K562 (cell line): ENCODE results near the gene SH3RF1. TPM values are rescaled to one million over a fixed set of nuclear protein-coding genes. Genes with fewer than 3 reads are reported as not detected.

Experiments
- ATAC-seq: fragments of 200-7000 bp; cut with Tn5 transposase; 3 replicates; pipeline ENCODE4 v1.9.1; 2020; ENCODE audit warnings: moderate library complexity
- BruUV-seq: library from RNA; stranded (reverse); fragments of 400-500 nt; replicated peaks from 2 replicates; lab custom pipeline; 2021; lab: Mats Ljungman, UMichigan
- CTCF ChIA-PET: fragments of 300-600 bp; formaldehyde crosslinking; extraction: SDS; loops from one replicate; lab custom pipeline; 2021; ENCODE audit warnings: low intra/inter-chr PET ratio; lab: Yijun Ruan, JAX
- POLR2A ChIA-PET: fragments of 300-600, 350-650 bp; sonication (Branson Sonifier 250); formaldehyde crosslinking; extraction: SDS; loops from one replicate; lab custom pipeline; 2021; ENCODE audit warnings: antibody characterized with exemption, inconsistent platforms; lab: Yijun Ruan, JAX
- DNase-seq, 4 experiments: peaks; one replicate each; pipeline versions ENCODE4 v3.0.0 to v3.0.0-alpha.2; 2011 to 2018; ENCODE audit warnings: low spot score in 3 of 4, mixed read lengths in 3 of 4; ENCODE audit errors: extremely low read depth in 1 of 4
- FAIRE-seq: peaks from 2 replicates; lab custom pipeline; 2011; peaks lifted over from hg19 to GRCh38; lab: Jason Lieb, UNC
- H2AFZ ChIP-seq: 2 replicates; pipeline ENCODE4 v1.6.0; 2011; ENCODE audit warnings: low read depth, low read length, control low read depth, inconsistent platforms
- H3K27ac ChIP-seq: fragments of 200-600 bp; 3 replicates; pipeline ENCODE4 v1.8.0; 2011; ENCODE audit warnings: low read depth, mild to moderate bottlenecking, control low read depth, inconsistent platforms, low read length, moderate library complexity, mixed read lengths; ENCODE audit errors: extremely low read depth
- H3K27me3 ChIP-seq, 2 experiments: fragments of 300-600 bp in 1 of 2; 2 replicates in 1 of 2; 3 replicates in 1 of 2; pipeline versions ENCODE4 v1.6.0 to v1.8.0; 2011; ENCODE audit warnings: inconsistent platforms in 2 of 2, low read length in 2 of 2, mild to moderate bottlenecking in 1 of 2, mixed read lengths in 1 of 2, moderate library complexity in 1 of 2; ENCODE audit not compliant: control insufficient read depth in 2 of 2, insufficient read depth in 2 of 2
- H3K36me3 ChIP-seq: fragments of 300-600 bp; 3 replicates; pipeline ENCODE4 v1.8.0; 2011; ENCODE audit warnings: mild to moderate bottlenecking, low read length, inconsistent platforms; ENCODE audit not compliant: control insufficient read depth, insufficient read depth
- H3K4me1 ChIP-seq, 2 experiments: fragments of 200-600 bp in 1 of 2; replicated peaks in 1 of 2; 2 replicates in 1 of 2; 3 replicates in 1 of 2; pipeline versions ENCODE4 v1.5.1 to v1.8.0; 2011; ENCODE audit warnings: inconsistent platforms in 2 of 2, low read length in 2 of 2, mild to moderate bottlenecking in 1 of 2, mixed read lengths in 1 of 2, moderate library complexity in 1 of 2; ENCODE audit not compliant: control insufficient read depth in 2 of 2, insufficient read depth in 2 of 2
- H3K4me2 ChIP-seq: 2 replicates; pipeline ENCODE4 v1.6.1; 2011; ENCODE audit warnings: low read length, control low read depth, inconsistent platforms, mixed read lengths; ENCODE audit not compliant: insufficient read depth
- H3K4me3 ChIP-seq: fragments of 200-600 bp; sonication (generic), shearing (Covaris generic); 2 replicates; pipeline ENCODE4 v1.5.1; 2016; ENCODE audit warnings: control low read depth, inconsistent platforms
- H3K79me2 ChIP-seq: fragments of 200-600 bp; 3 replicates; pipeline ENCODE4 v1.8.0; 2011; ENCODE audit warnings: low read length, inconsistent platforms; ENCODE audit not compliant: control insufficient read depth, insufficient read depth
- H3K9ac ChIP-seq, 2 experiments: 2 replicates each; pipeline versions ENCODE4 v1.6.0 to v1.6.1; 2011; ENCODE audit warnings: low read depth in 2 of 2, low read length in 2 of 2, control low read depth in 1 of 2, inconsistent platforms in 1 of 2, mild to moderate bottlenecking in 1 of 2, mixed read lengths in 1 of 2; ENCODE audit not compliant: insufficient read depth in 1 of 2
- H3K9me1 ChIP-seq: one replicate; pipeline ENCODE4 v1.6.0; 2011; ENCODE audit warnings: inconsistent platforms, mild to moderate bottlenecking, low read length, moderate library complexity; ENCODE audit not compliant: control insufficient read depth, insufficient read depth
- H3K9me3 ChIP-seq: replicated peaks from 2 replicates; pipeline ENCODE4 v1.5.1; 2011; ENCODE audit warnings: low read depth, low read length, inconsistent platforms; ENCODE audit not compliant: control insufficient read depth, insufficient read depth
- H4K20me1 ChIP-seq: replicated peaks from 2 replicates; pipeline ENCODE4 v1.6.1; 2011; ENCODE audit warnings: low read length, inconsistent platforms, mixed read lengths; ENCODE audit not compliant: control insufficient read depth, insufficient read depth
- ADNP ChIP-seq: fragments of 200-800 bp; sonication (Bioruptor generic); IDR thresholded peaks from 2 replicates; pipeline ENCODE4 v1.6.1; 2016; ENCODE audit warnings: missing genetic modification characterization, missing compliant biosample characterization
- BRCA1 ChIP-seq, 2 experiments: fragments of 450-650 bp in 1 of 2; sonication (generic) in 1 of 2; formaldehyde crosslinking in 1 of 2; IDR thresholded peaks; 2 replicates each; pipeline versions ENCODE4 v1.5.0 to v1.6.1; 2017 to 2020; ENCODE audit warnings: mild to moderate bottlenecking in 1 of 2, missing genetic modification reagents in 1 of 2
- CBX3 ChIP-seq, 2 experiments: IDR thresholded peaks; 1 replicate in 1 of 2; 2 replicates in 1 of 2; pipeline ENCODE4 v1.6.1; 2012; ENCODE audit warnings: inconsistent platforms in 2 of 2, low read length in 2 of 2, borderline replicate concordance in 1 of 2, control low read depth in 1 of 2
- EGR1 ChIP-seq: fragments of 450-650 bp; conservative IDR thresholded peaks from 2 replicates; pipeline ENCODE4 v1.6.1; 2017; ENCODE audit warnings: mild to moderate bottlenecking
- ETV6 ChIP-seq, 3 experiments: fragments of 150-350 bp in 1 of 3; sonication (generic) in 1 of 3; formaldehyde crosslinking in 1 of 3; IDR thresholded peaks; 2 replicates each; pipeline versions ENCODE4 v1.6.1 to v1.8.0; 2014 to 2022; ENCODE audit warnings: borderline replicate concordance in 2 of 3, low read depth in 2 of 3, antibody characterized with exemption in 1 of 3, low read length in 1 of 3, mild to moderate bottlenecking in 1 of 3, missing genetic modification reagents in 1 of 3
- L3MBTL2 ChIP-seq: fragments of 450-650 bp; IDR thresholded peaks from 2 replicates; pipeline ENCODE4 v1.6.1; 2016; ENCODE audit warnings: mild to moderate bottlenecking, moderate library complexity
- MAFK ChIP-seq: IDR thresholded peaks from 2 replicates; pipeline ENCODE4 v1.6.1; 2011; ENCODE audit warnings: low read length, improper control_type of control experiment
- MCM2 ChIP-seq: fragments of 450-650 bp; IDR thresholded peaks from 2 replicates; pipeline ENCODE4 v1.6.1; 2017; ENCODE audit warnings: low read depth, mild to moderate bottlenecking
- MEF2D ChIP-seq: conservative IDR thresholded peaks from 2 replicates; pipeline ENCODE4 v1.6.1; 2016; ENCODE audit warnings: low read depth, missing genetic modification characterization, missing compliant biosample characterization
- PCBP1 ChIP-seq: fragments of 200-400 bp; formaldehyde crosslinking; IDR thresholded peaks from 2 replicates; pipeline ENCODE4 v1.6.1; 2018; ENCODE audit warnings: mild to moderate bottlenecking, low read depth, low read length; ENCODE audit not compliant: poor library complexity, severe bottlenecking
- PRMT5 ChIP-seq: sonication (generic); formaldehyde crosslinking; IDR thresholded peaks from 2 replicates; pipeline ENCODE4 v1.5.0; 2020; ENCODE audit warnings: missing genetic modification reagents
- SAFB2 ChIP-seq: fragments of 200-400 bp; formaldehyde crosslinking; IDR thresholded peaks from 2 replicates; pipeline ENCODE4 v1.6.1; 2018; ENCODE audit warnings: borderline replicate concordance, low read length, low read depth, moderate library complexity; ENCODE audit not compliant: severe bottlenecking
- SPI1 ChIP-seq: IDR thresholded peaks from 2 replicates; pipeline ENCODE4 v1.6.1; 2011; ENCODE audit warnings: low read depth, low read length, control low read depth, borderline replicate concordance
- YY1 ChIP-seq, 3 experiments: IDR thresholded peaks; 2 replicates each; pipeline ENCODE4 v1.6.1; 2011; ENCODE audit warnings: low read length in 2 of 3, mild to moderate bottlenecking in 2 of 3, moderate library complexity in 2 of 3, borderline replicate concordance in 1 of 3, control low read depth in 1 of 3, low read depth in 1 of 3; ENCODE audit not compliant: insufficient read depth in 3 of 3, insufficient replicate concordance in 2 of 3, control insufficient read depth in 1 of 3, insufficient read length in 1 of 3; ENCODE audit errors: extremely low read depth in 1 of 3
- ZNF146 ChIP-seq: IDR thresholded peaks from one replicate; pipeline ENCODE4 v1.6.1; 2018; ENCODE audit warnings: missing compliant biosample characterization; ENCODE audit not compliant: unreplicated experiment
- WGBS: fragments of 100-300 bp; shearing (Covaris generic); methylation state at CpG from one replicate; pipeline ENCODE4 v1.1.6; 2016; ENCODE audit warnings: low coverage, mixed read lengths; ENCODE audit not compliant: insufficient coverage; ENCODE audit errors: missing lambda C conversion rate; 5-methylcytosine and 5-hydroxymethylcytosine counted together
- in situ Hi-C: fragments of 300-500 bp; cut with MboI; formaldehyde crosslinking; loops from 4 replicates; pipeline ENCODE4 v1.15.0; 2018; ENCODE audit warnings: inconsistent platforms, mixed read lengths
- intact Hi-C: fragments of 100-400 bp; cut with micrococcal nuclease; formaldehyde crosslinking; loops from 2 replicates; pipeline ENCODE4 v1.14.2; 2022
- polyA plus RNA-seq, 8 experiments: library from polyadenylated mRNA; depleted of rRNA in 4 of 8; stranded (reverse) in 5 of 8; unstranded in 3 of 8; fragments of >200 nt; fragmentation: Nextera tagmentation in 2 of 8; fragmentation: Illumina TruSeq in 1 of 8; extraction: Ambion mirVana in 2 of 8; extraction: Trizol in 1 of 8; gene quantifications; 2 replicates each; pipeline versions ENCODE4 v1.2.1 to v1.2.3, GENCODE V29; 2011 to 2014; ENCODE audit warnings: inconsistent platforms in 1 of 8, missing spikeins in 1 of 8
- total RNA-seq, 7 experiments: library from RNA; depleted of rRNA in 6 of 7; stranded (reverse); fragments of >200 nt in 6 of 7; fragmentation: Illumina TruSeq in 2 of 7; extraction: Trizol in 2 of 7; gene quantifications; 2 replicates each; pipeline versions ENCODE4 v1.2.1 to v1.2.3, GENCODE V29; 2011 to 2021; ENCODE audit warnings: low replicate concordance in 1 of 7

The SH3RF1 gene
- total and polyA plus RNA-seq, 9 of the 15 experiments (the other 6 are each of a cell fraction or from before 2014, with no cell fraction given), result 0.04 to 0.16 (median 0.11) TPM; not detected in 6

- TF ChIP-seq MEF2D (tag) (no peak), YY1 (IDR thresholded peaks at IDR 0.05; ENCODE audit: borderline replicate concordance in 1 of 3, control insufficient read depth in 1 of 3, extremely low read depth in 1 of 3, insufficient read depth in 3 of 3, insufficient read length in 1 of 3, insufficient replicate concordance in 2 of 3, low read depth in 1 of 3, low read length in 2 of 3) (no peak), BRCA1 (IDR thresholded peaks at IDR 0.05) (no peak), BRCA1 (CRISPR knock-in tag; IDR thresholded peaks at IDR 0.05) (no peak), L3MBTL2 (no peak), ETV6 (IDR thresholded peaks at IDR 0.05; ENCODE audit: borderline replicate concordance in 1 of 2, low read depth in 2 of 2, low read length in 1 of 2) (no peak), ETV6 (CRISPR knock-in tag; IDR thresholded peaks at IDR 0.05; ENCODE audit: borderline replicate concordance) (no peak), MAFK (no peak), PCBP1 (no peak)
Measured at GRCh38 chr4:169092889-169093522, 177.8 kb downstream of the SH3RF1 start (continued).

GRCh38 chr4:169090484-169091215 lies 180.1 kb downstream of the SH3RF1 start:
- Histone ChIP-seq H3K27ac (no peak overlapping the region), H3K79me2 (no peaks in the 10 kb centered on the region), H2AFZ (no peak overlapping the region), H3K4me3 (no peak overlapping the region), H3K36me3 (no peaks in the 10 kb centered on the region), H3K9ac (no peak overlapping the region), H3K9me1 (no peaks in the 10 kb centered on the region), H3K9me3 (0 out of 2 replicates have a peak, but pooled peaks cover 2% of the 10 kb centered on the region), H3K4me2 (no peak overlapping the region), H3K4me1 (no peaks in the 10 kb centered on the region), H4K20me1 (no peaks in the 10 kb centered on the region), H3K27me3 (no peaks in the 10 kb centered on the region)
- in situ Hi-C loops, result no loop called here
- TF ChIP-seq MCM2 (no peak), ZNF146 (no peak), CBX3 (IDR thresholded peaks at IDR 0.05; ENCODE audit: borderline replicate concordance in 1 of 2, low read length in 2 of 2) (peak in 1 of 2 experiments; percentile 81; a peak in 2 of 3 replicates), SPI1 (peak; percentile 33; the same call in 1 of the 2 replicates), ADNP (tag) (no peak), PRMT5 (no peak), SAFB2 (no peak), EGR1 (no peak)
- ATAC-seq, result no peak
- no peak for FAIRE-seq
- ChIA-PET CTCF (no interaction called here), POLR2A (no interaction called here)
- 8% methylated on average over 5 of the region's 5 CpGs for WGBS
- intact Hi-C loops, result no loop called here
- DNase-seq, result no peak
- BruUV-seq, result no TSS peak
